Mesendoderm (in vitro differentiated cells): ENCODE measurements around the gene CDK1. TPM values are rescaled to one million over a fixed set of nuclear protein-coding genes. Genes with fewer than 3 reads are reported as not detected.

Experiments used
- DNase-seq: peaks from one replicate; pipeline ENCODE4 v3.0.0; 2013
- H2AK5ac ChIP-seq: 2 replicates; pipeline ENCODE4 v1.6.1; 2013; ENCODE audit warnings: low read length, inconsistent platforms
- H2BK120ac ChIP-seq: 2 replicates; pipeline ENCODE4 v1.6.1; 2013; ENCODE audit warnings: low read depth, mild to moderate bottlenecking, low read length, moderate library complexity, mixed read lengths
- H2BK15ac ChIP-seq: replicated peaks from 2 replicates; pipeline ENCODE4 v1.6.1; 2013; ENCODE audit warnings: low read depth, mild to moderate bottlenecking, moderate library complexity
- H2BK5ac ChIP-seq: 2 replicates; pipeline ENCODE4 v1.6.1; 2013; ENCODE audit warnings: low read length, inconsistent platforms
- H3K18ac ChIP-seq: 2 replicates; pipeline ENCODE4 v1.6.1; 2013; ENCODE audit warnings: mild to moderate bottlenecking, low read length, mixed read lengths
- H3K23ac ChIP-seq: one replicate; pipeline ENCODE4 v1.6.1; 2013; ENCODE audit warnings: low read length
- H3K27ac ChIP-seq: 2 replicates; pipeline ENCODE4 v1.5.1; 2013; ENCODE audit warnings: low read depth, mild to moderate bottlenecking, inconsistent platforms, low read length, moderate library complexity
- H3K27me3 ChIP-seq: 2 replicates; pipeline ENCODE4 v1.6.1; 2013; ENCODE audit warnings: low read length, control low read depth, mild to moderate bottlenecking, inconsistent platforms; ENCODE audit not compliant: insufficient read depth, poor library complexity
- H3K36me3 ChIP-seq: 2 replicates; pipeline ENCODE4 v1.6.1; 2013; ENCODE audit warnings: low read length, inconsistent platforms; ENCODE audit not compliant: control insufficient read depth, insufficient read depth
- H3K4ac ChIP-seq: one replicate; pipeline ENCODE4 v1.6.1; 2013; ENCODE audit warnings: low read depth, mild to moderate bottlenecking, low read length, moderate library complexity
- H3K4me1 ChIP-seq: 2 replicates; pipeline ENCODE4 v1.6.1; 2013; ENCODE audit warnings: low read depth, low read length, inconsistent platforms; ENCODE audit not compliant: control insufficient read depth
- H3K4me2 ChIP-seq: 2 replicates; pipeline ENCODE4 v1.6.1; 2013; ENCODE audit warnings: low read length
- H3K4me3 ChIP-seq: 2 replicates; pipeline ENCODE4 v1.5.1; 2013; ENCODE audit warnings: mild to moderate bottlenecking, low read length
- H3K56ac ChIP-seq: one replicate; pipeline ENCODE4 v1.6.1; 2013; ENCODE audit warnings: low read length
- H3K79me1 ChIP-seq: 2 replicates; pipeline ENCODE4 v1.6.1; 2013; ENCODE audit warnings: low read length, inconsistent platforms
- H3K79me2 ChIP-seq: 2 replicates; pipeline ENCODE4 v1.6.1; 2013; ENCODE audit warnings: mild to moderate bottlenecking, low read length; ENCODE audit not compliant: control insufficient read depth, insufficient read depth
- H3K9ac ChIP-seq: 2 replicates; pipeline ENCODE4 v1.6.1; 2013; ENCODE audit warnings: low read length, inconsistent platforms
- H4K5ac ChIP-seq: one replicate; pipeline ENCODE4 v1.6.1; 2013; ENCODE audit warnings: low read length
- H4K8ac ChIP-seq: one replicate; pipeline ENCODE4 v1.6.1; 2013; ENCODE audit warnings: low read depth, mild to moderate bottlenecking, control low read depth, low read length, moderate library complexity
- whole genome bisulfite sequencing: extraction: QIAGEN DNeasy Blood & Tissue Kit; methylation state at CpG from one replicate; pipeline ENCODE4 v1.1.7; 2013; ENCODE audit warnings: low lambda C conversion rate, missing lambda C conversion rate; ENCODE audit not compliant: insufficient coverage; ENCODE audit errors: extremely low coverage; 5-methylcytosine and 5-hydroxymethylcytosine counted together
- polyA plus RNA-seq, 2 experiments: library from polyadenylated mRNA; stranded (reverse); fragments of 200-250 nt; gene quantifications; one replicate each; pipeline ENCODE4 v1.2.3, GENCODE V29; 2013

CDK1 gene
- polyA plus RNA-seq (2013, experiment 1 of 2) = 80.6 TPM
- polyA plus RNA-seq (2013, experiment 2 of 2) = 81.4 TPM

- H2AK5ac ChIP-seq = no peak within 1 kb of the TSS
- H3K56ac ChIP-seq = peak within 1 kb of the TSS; percentile 98
- H3K18ac ChIP-seq = peak within 1 kb of the TSS; percentile 99
- no peak within 1 kb of the TSS for H2BK15ac ChIP-seq
- peaks cover under 1% of the 10 kb centered on the region for H3K36me3 ChIP-seq
- H3K79me1 ChIP-seq = no peaks in the 10 kb centered on the region
- peak within 1 kb of the TSS; percentile 69 for H3K23ac ChIP-seq
- peak within 1 kb of the TSS; percentile 100 for H3K4ac ChIP-seq
- H3K4me2 ChIP-seq = peak within 1 kb of the TSS; percentile 46
- no peaks in the 10 kb centered on the region for H3K27me3 ChIP-seq
- peak within 1 kb of the TSS; percentile 65 for H2BK5ac ChIP-seq
- peak; percentile 100 for DNase-seq
- H3K27ac ChIP-seq = peak within 1 kb of the TSS; percentile 90
- WGBS = no CpG with 5 or more reads among the region's 58 CpGs
- peaks cover 32% of the 10 kb centered on the region for H3K79me2 ChIP-seq
- peak within 1 kb of the TSS; percentile 99 for H3K9ac ChIP-seq
- peak within 1 kb of the TSS; percentile 98 for H4K8ac ChIP-seq
- H2BK120ac ChIP-seq = peak within 1 kb of the TSS; percentile 94
- H3K4me3 ChIP-seq = peak within 1 kb of the TSS; percentile 96
- H4K5ac ChIP-seq = no peak within 1 kb of the TSS
- peaks cover 2% of the 10 kb centered on the region for H3K4me1 ChIP-seq
Observed at GRCh38 chr10:60778214-60778970, at the start of gene CDK1. Gene CDK1 (plus strand): TSS chr10:60778478. CDS start chr10:60780166, 1,688 bp downstream.

GRCh38 chr10:60729106-60729505 lies 49.2 kb upstream of the CDK1 start:
- DNase-seq = no peak
- Histone ChIP-seq H3K4me1 (peaks cover 2% of the 10 kb centered on the region), H3K27ac (no peak overlapping the region)

GRCh38 chr10:60731134-60731885 lies 47.0 kb upstream of the CDK1 start:
- Histone ChIP-seq H3K23ac (no peak overlapping the region), H4K8ac (no peak overlapping the region), H3K79me1 (no peaks in the 10 kb centered on the region), H3K27ac (no peak overlapping the region), H3K4me3 (no peak overlapping the region), H2BK15ac (no peak overlapping the region), H3K79me2 (no peaks in the 10 kb centered on the region), H3K27me3 (no peaks in the 10 kb centered on the region), H3K9ac (peak overlapping the region; percentile 1), H3K56ac (no peak overlapping the region), H3K18ac (no peak overlapping the region), H2BK120ac (no peak overlapping the region), H2AK5ac (no peak overlapping the region), H3K36me3 (no peaks in the 10 kb centered on the region), H3K4ac (no peak overlapping the region), H3K4me1 (peaks cover 6% of the 10 kb centered on the region), H2BK5ac (no peak overlapping the region), H4K5ac (no peak overlapping the region), H3K4me2 (no peak overlapping the region)
- no CpG with 5 or more reads among the region's 3 CpGs for WGBS
- DNase-seq = no peak

More at GRCh38 chr10:60729106-60729505, 49.2 kb upstream of the CDK1 start:
- Histone ChIP-seq H2BK120ac (no peak overlapping the region), H3K79me2 (no peaks in the 10 kb centered on the region), H4K8ac (no peak overlapping the region), H3K4me2 (no peak overlapping the region), H3K56ac (no peak overlapping the region), H2BK15ac (no peak overlapping the region), H3K79me1 (no peaks in the 10 kb centered on the region), H3K27me3 (no peaks in the 10 kb centered on the region), H3K18ac (no peak overlapping the region), H3K4ac (no peak overlapping the region), H3K4me3 (no peak overlapping the region), H2AK5ac (no peak overlapping the region), H3K9ac (no peak overlapping the region), H3K23ac (no peak overlapping the region), H2BK5ac (no peak overlapping the region), H3K36me3 (no peaks in the 10 kb centered on the region), H4K5ac (no peak overlapping the region)

- no peak overlapping the region for H3K27ac ChIP-seq
Observed at GRCh38 chr10:60732198-60732806, 46.0 kb upstream of the CDK1 start.

GRCh38 chr10:60732807-60733516 lies 45.3 kb upstream of the CDK1 start:
- H3K79me2 ChIP-seq = no peaks in the 10 kb centered on the region
- H3K27ac ChIP-seq = no peak overlapping the region
- H4K5ac ChIP-seq = no peak overlapping the region
- peak overlapping the region; percentile 67 for H3K4ac ChIP-seq
- H3K18ac ChIP-seq = peak overlapping the region; percentile 81
- H3K4me1 ChIP-seq = peaks cover 6% of the 10 kb centered on the region
- H3K23ac ChIP-seq = no peak overlapping the region
- peak overlapping the region; percentile 90 for H3K4me2 ChIP-seq
- no peak overlapping the region for H2BK120ac ChIP-seq
- H3K4me3 ChIP-seq = peak overlapping the region; percentile 60
- no peaks in the 10 kb centered on the region for H3K36me3 ChIP-seq
- peak overlapping the region; percentile 7 for H4K8ac ChIP-seq
- WGBS = no CpG with 5 or more reads among the region's 60 CpGs
- H2AK5ac ChIP-seq = no peak overlapping the region
- H3K79me1 ChIP-seq = no peaks in the 10 kb centered on the region
- no peak overlapping the region for H2BK15ac ChIP-seq
- no peaks in the 10 kb centered on the region for H3K27me3 ChIP-seq
- peak overlapping the region; percentile 76 for H3K9ac ChIP-seq
- H2BK5ac ChIP-seq = no peak overlapping the region
- peak; percentile 79 for DNase-seq
- H3K56ac ChIP-seq = peak overlapping the region; percentile 87

More at GRCh38 chr10:60732198-60732806, 46.0 kb upstream of the CDK1 start:
- Histone ChIP-seq H3K4me3 (peak overlapping the region; percentile 60), H3K23ac (no peak overlapping the region), H3K4me2 (peak overlapping the region; percentile 90), H3K18ac (peak overlapping the region; percentile 85), H3K4ac (no peak overlapping the region), H2BK5ac (no peak overlapping the region), H4K5ac (no peak overlapping the region), H2BK120ac (no peak overlapping the region), H3K4me1 (peaks cover 6% of the 10 kb centered on the region), H2BK15ac (no peak overlapping the region), H4K8ac (no peak overlapping the region), H3K56ac (peak overlapping the region; percentile 87), H2AK5ac (no peak overlapping the region), H3K79me2 (no peaks in the 10 kb centered on the region), H3K27me3 (no peaks in the 10 kb centered on the region), H3K9ac (peak overlapping the region; percentile 76), H3K36me3 (no peaks in the 10 kb centered on the region), H3K79me1 (no peaks in the 10 kb centered on the region)
- WGBS = no CpG with 5 or more reads among the region's 20 CpGs
- peak; percentile 44 for DNase-seq
